Measurements from ENCODE around the gene ERCC6L2.

ERCC6L2 gene

GRCh38 chr9:95981761-95982390 is 106.4 kb downstream of the ERCC6L2 start:
- peaks cover 7% of the 10 kb centered on the region; the same call in 1 of the 2 replicates for H3K36me3 ChIP-seq (ENCODE audit: low read length)
- H3K27me3 ChIP-seq (ENCODE audit: low read length), result no peaks in the 10 kb centered on the region
- no peak overlapping the region for H3K9ac ChIP-seq (ENCODE audit: low read length)
- TF ChIP-seq, protein P1, sequence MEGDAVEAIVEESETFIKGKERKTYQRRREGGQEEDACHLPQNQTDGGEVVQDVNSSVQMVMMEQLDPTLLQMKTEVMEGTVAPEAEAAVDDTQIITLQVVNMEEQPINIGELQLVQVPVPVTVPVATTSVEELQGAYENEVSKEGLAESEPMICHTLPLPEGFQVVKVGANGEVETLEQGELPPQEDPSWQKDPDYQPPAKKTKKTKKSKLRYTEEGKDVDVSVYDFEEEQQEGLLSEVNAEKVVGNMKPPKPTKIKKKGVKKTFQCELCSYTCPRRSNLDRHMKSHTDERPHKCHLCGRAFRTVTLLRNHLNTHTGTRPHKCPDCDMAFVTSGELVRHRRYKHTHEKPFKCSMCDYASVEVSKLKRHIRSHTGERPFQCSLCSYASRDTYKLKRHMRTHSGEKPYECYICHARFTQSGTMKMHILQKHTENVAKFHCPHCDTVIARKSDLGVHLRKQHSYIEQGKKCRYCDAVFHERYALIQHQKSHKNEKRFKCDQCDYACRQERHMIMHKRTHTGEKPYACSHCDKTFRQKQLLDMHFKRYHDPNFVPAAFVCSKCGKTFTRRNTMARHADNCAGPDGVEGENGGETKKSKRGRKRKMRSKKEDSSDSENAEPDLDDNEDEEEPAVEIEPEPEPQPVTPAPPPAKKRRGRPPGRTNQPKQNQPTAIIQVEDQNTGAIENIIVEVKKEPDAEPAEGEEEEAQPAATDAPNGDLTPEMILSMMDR (IDR thresholded peaks at IDR 0.05; ENCODE audit: insufficient read depth, low read length, poor library complexity, severe bottlenecking), result no peak
- no peak for TF ChIP-seq EZH2phosphoT487 (conservative IDR thresholded peaks at IDR 0.05; ENCODE audit: low read length)
- no peak overlapping the region for H3K27ac ChIP-seq (ENCODE audit: low read depth, low read length)
- peaks cover 2% of the 10 kb centered on the region; the same call in 1 of the 2 replicates for H3K9me3 ChIP-seq (ENCODE audit: insufficient read depth, low read length)
- H3F3A ChIP-seq (ENCODE audit: insufficient read depth), result no peaks in the 10 kb centered on the region
- no peak overlapping the region for H2AFZ ChIP-seq (ENCODE audit: low read depth, low read length, severe bottlenecking)
- no peaks in the 10 kb centered on the region for H3K9me2 ChIP-seq (replicated peaks; ENCODE audit: insufficient read depth, low read length)
- H3K79me2 ChIP-seq (ENCODE audit: insufficient read depth, low read length), result no peaks in the 10 kb centered on the region
- no peak overlapping the region for H3K4me2 ChIP-seq (ENCODE audit: low read depth, low read length, poor library complexity, severe bottlenecking)
- no peak overlapping the region for H3K4me3 ChIP-seq (ENCODE audit: insufficient read depth, low read length, poor library complexity, severe bottlenecking)
- H4K20me1 ChIP-seq (ENCODE audit: low read depth, low read length), result no peaks in the 10 kb centered on the region

DNA sequence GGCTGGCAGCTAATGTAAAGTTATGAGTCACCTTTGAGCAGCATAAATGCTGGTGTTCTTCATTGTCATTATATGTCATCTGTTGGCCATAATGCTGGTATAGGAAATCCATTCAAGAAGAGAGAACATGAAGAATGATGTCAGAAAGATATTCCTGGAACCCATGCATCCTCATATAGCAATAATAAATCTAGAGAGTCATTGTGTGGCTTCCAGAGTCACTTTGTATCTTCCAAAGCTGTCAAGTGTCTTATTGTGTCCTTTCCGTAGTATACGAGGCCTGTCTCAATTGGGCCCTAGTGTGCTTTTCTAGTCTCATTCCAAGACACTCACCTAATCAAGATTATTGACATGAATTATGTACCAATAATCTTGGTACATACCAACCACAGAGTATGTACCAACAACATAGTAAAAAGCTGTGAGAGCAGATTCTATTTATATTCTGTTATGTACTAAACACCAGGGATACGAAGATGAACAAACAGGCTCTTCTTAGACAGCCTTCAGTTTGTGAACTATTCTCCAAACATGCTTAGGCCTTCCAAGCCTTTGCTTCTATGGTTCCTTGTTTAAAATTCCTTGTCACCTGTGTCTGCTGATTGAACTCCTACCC is 110.1 kb downstream of the ERCC6L2 start:
- no peaks in the 10 kb centered on the region for H3K9me2 ChIP-seq (replicated peaks; ENCODE audit: insufficient read depth, low read length)
- no peak overlapping the region for H3K4me2 ChIP-seq (ENCODE audit: low read depth, low read length, poor library complexity, severe bottlenecking)
- H3K9ac ChIP-seq (ENCODE audit: low read length), result no peak overlapping the region
- H3K79me2 ChIP-seq (ENCODE audit: insufficient read depth, low read length), result no peaks in the 10 kb centered on the region
- H3K4me3 ChIP-seq (ENCODE audit: insufficient read depth, low read length, poor library complexity, severe bottlenecking), result no peak overlapping the region
- no peaks in the 10 kb centered on the region; the same call in 1 of the 2 replicates for H3K36me3 ChIP-seq (ENCODE audit: low read length)
- no peak overlapping the region for H2AFZ ChIP-seq (ENCODE audit: low read depth, low read length, severe bottlenecking)
- H3K27ac ChIP-seq (ENCODE audit: low read depth, low read length), result no peak overlapping the region
- no peaks in the 10 kb centered on the region for H3F3A ChIP-seq (ENCODE audit: insufficient read depth)
- H3K9me3 ChIP-seq (ENCODE audit: insufficient read depth, low read length), result peaks cover 4% of the 10 kb centered on the region; the same call in 1 of the 2 replicates
- no peaks in the 10 kb centered on the region for H4K20me1 ChIP-seq (ENCODE audit: low read depth, low read length)
- no peak for TF ChIP-seq EZH2phosphoT487 (conservative IDR thresholded peaks at IDR 0.05; ENCODE audit: low read length)
- TF ChIP-seq, protein P1 (IDR thresholded peaks at IDR 0.05; ENCODE audit: insufficient read depth, low read length, poor library complexity, severe bottlenecking), result no peak
- no peaks in the 10 kb centered on the region for H3K27me3 ChIP-seq (ENCODE audit: low read length)

DNA sequence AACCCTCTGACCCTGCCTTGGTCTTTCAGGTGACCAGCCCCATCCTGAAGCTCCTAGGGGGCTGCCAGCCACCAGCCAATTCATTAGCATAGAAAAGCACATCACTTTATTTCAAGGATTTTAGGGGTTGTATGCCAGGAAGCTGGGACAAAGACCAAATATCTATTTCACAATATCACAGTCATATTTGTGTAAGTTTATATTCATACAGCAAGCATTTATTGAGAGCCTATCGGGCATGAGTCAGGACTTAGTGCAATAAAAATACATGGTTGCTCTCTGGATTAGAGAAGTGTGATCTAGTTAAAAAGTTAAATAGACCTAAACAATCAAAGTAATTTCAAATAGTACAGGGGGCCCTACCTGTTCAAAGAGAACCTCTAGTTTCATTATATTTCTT is 113.8 kb downstream of the ERCC6L2 start:
- TF ChIP-seq, protein P1 (IDR thresholded peaks at IDR 0.05; ENCODE audit: insufficient read depth, low read length, poor library complexity, severe bottlenecking), result no peak
- no peak for TF ChIP-seq EZH2phosphoT487 (conservative IDR thresholded peaks at IDR 0.05; ENCODE audit: low read length)
- Histone ChIP-seq H2AFZ (ENCODE audit: low read depth, low read length, severe bottlenecking) (no peak overlapping the region), H3F3A (ENCODE audit: insufficient read depth) (no peaks in the 10 kb centered on the region), H3K79me2 (ENCODE audit: insufficient read depth, low read length) (no peaks in the 10 kb centered on the region), H3K9ac (ENCODE audit: low read length) (no peak overlapping the region), H3K27me3 (ENCODE audit: low read length) (no peaks in the 10 kb centered on the region), H3K4me2 (ENCODE audit: low read depth, low read length, poor library complexity, severe bottlenecking) (no peak overlapping the region), H3K27ac (ENCODE audit: low read depth, low read length) (no peak overlapping the region), H3K9me3 (ENCODE audit: insufficient read depth, low read length) (peaks cover 4% of the 10 kb centered on the region; the same call in 1 of the 2 replicates), H3K9me2 (replicated peaks; ENCODE audit: insufficient read depth, low read length) (no peaks in the 10 kb centered on the region), H4K20me1 (ENCODE audit: low read depth, low read length) (no peaks in the 10 kb centered on the region), H3K36me3 (ENCODE audit: low read length) (no peaks in the 10 kb centered on the region; the same call in 1 of the 2 replicates), H3K4me3 (ENCODE audit: insufficient read depth, low read length, poor library complexity, severe bottlenecking) (no peak overlapping the region)

Measured in SU-DHL-6 (cell line).